Suprapubic skin (tissue), 4 donors: Measurements from ENCODE around the gene SCN4B. TPM values are rescaled to one million over a fixed set of nuclear protein-coding genes. Genes with fewer than 3 reads are reported as not detected.

Source experiments
- DNase-seq, 2 donors: peaks; one replicate each; pipeline ENCODE4 v3.0.0-alpha.2; 2019; ENCODE audit warnings: low spot score in 2 of 2
- H3K27ac ChIP-seq: fragments of 200-600 bp; sonication (generic); one replicate; pipeline ENCODE4 v1.5.1; 2019
- H3K27me3 ChIP-seq: fragments of 200-600 bp; sonication (generic); one replicate; pipeline ENCODE4 v1.5.1; 2019
- H3K36me3 ChIP-seq: fragments of 200-600 bp; sonication (generic); one replicate; pipeline ENCODE4 v1.5.1; 2019
- H3K4me1 ChIP-seq: fragments of 200-600 bp; sonication (generic); one replicate; pipeline ENCODE4 v1.5.1; 2019
- H3K4me3 ChIP-seq: fragments of 200-600 bp; sonication (generic); one replicate; pipeline ENCODE4 v1.5.1; 2019; ENCODE audit warnings: mild to moderate bottlenecking
- H3K9me3 ChIP-seq: fragments of 200-600 bp; sonication (generic); one replicate; pipeline ENCODE4 v1.5.1; 2019
- CTCF ChIP-seq, 2 donors: fragments of 200-600 bp in 1 of 2; fragments of 450-650 bp in 1 of 2; sonication (generic) in 1 of 2; IDR thresholded peaks; one replicate each; pipeline ENCODE4 v1.5.1; 2016 to 2019; ENCODE audit warnings: antibody characterized with exemption in 2 of 2, mild to moderate bottlenecking in 1 of 2, moderate library complexity in 1 of 2
- EP300 ChIP-seq: sonication (generic); formaldehyde crosslinking; IDR thresholded peaks from one replicate; pipeline ENCODE4 v1.6.1; 2017; ENCODE audit warnings: antibody characterized with exemption
- POLR2A ChIP-seq, 2 donors: fragments of 450-650 bp; IDR thresholded peaks; one replicate each; pipeline ENCODE4 v1.6.1; 2017; ENCODE audit warnings: antibody characterized with exemption in 2 of 2, mild to moderate bottlenecking in 2 of 2, moderate library complexity in 2 of 2
- POLR2AphosphoS5 ChIP-seq, 3 donors: sonication (generic); formaldehyde crosslinking; IDR thresholded peaks; one replicate each; pipeline ENCODE4 v1.6.1; 2017; ENCODE audit warnings: antibody characterized with exemption in 3 of 3
- WGBS: methylation state at CpG from one replicate; pipeline ENCODE4 v1.1.5; 2018; 5-methylcytosine and 5-hydroxymethylcytosine counted together
- total RNA-seq, 4 donors: library from RNA; depleted of rRNA; stranded (reverse); fragments of >200 nt; gene quantifications; one replicate each; pipeline ENCODE4 v1.1.0, GENCODE V29; 2016

SCN4B gene
- total RNA-seq, 4 donors from 2014 or later: 1.5 to 1.8 (median 1.5) TPM

- WGBS: 66% methylated on average over 10 of the region's 10 CpGs
- Histone ChIP-seq H3K27ac (no peak overlapping the region), H3K4me3 (no peak overlapping the region), H3K27me3 (peaks cover 19% of the 10 kb centered on the region), H3K9me3 (no peaks in the 10 kb centered on the region), H3K36me3 (no peaks in the 10 kb centered on the region), H3K4me1 (peaks cover 13% of the 10 kb centered on the region)
- TF ChIP-seq POLR2A (IDR thresholded peaks at IDR 0.05) (no peak), POLR2AphosphoS5 (IDR thresholded peaks at IDR 0.05) (no peak), EP300 (no peak), CTCF (IDR thresholded peaks at IDR 0.05) (no peak)
- no peak for DNase-seq
These were observed 13.7 kb downstream of the SCN4B start for GRCh38 chr11:118138839-118139420.

- no peak for TF ChIP-seq EP300
- no peak for TF ChIP-seq POLR2AphosphoS5 (IDR thresholded peaks at IDR 0.05)
- no peak for TF ChIP-seq CTCF (IDR thresholded peaks at IDR 0.05)
- no peak for TF ChIP-seq POLR2A (IDR thresholded peaks at IDR 0.05)
- Histone ChIP-seq H3K27ac (no peak overlapping the region), H3K9me3 (no peaks in the 10 kb centered on the region), H3K36me3 (no peaks in the 10 kb centered on the region), H3K27me3 (peaks cover 16% of the 10 kb centered on the region), H3K4me3 (no peak overlapping the region), H3K4me1 (peaks cover under 1% of the 10 kb centered on the region)
- DNase-seq: no peak
- 78% methylated on average over 10 of the region's 10 CpGs for WGBS
These were observed 15.8 kb downstream of the SCN4B start for GRCh38 chr11:118136801-118137200.

GRCh38 chr11:118136341-118136740, 16.3 kb downstream of the SCN4B start:
- Histone ChIP-seq H3K36me3 (no peaks in the 10 kb centered on the region), H3K4me1 (no peaks in the 10 kb centered on the region), H3K9me3 (no peaks in the 10 kb centered on the region), H3K27ac (no peak overlapping the region), H3K27me3 (peaks cover 15% of the 10 kb centered on the region), H3K4me3 (no peak overlapping the region)
- 80% methylated on average over 2 of the region's 2 CpGs for WGBS
- DNase-seq: no peak
- no peak for TF ChIP-seq CTCF (IDR thresholded peaks at IDR 0.05)
- TF ChIP-seq EP300: no peak
- no peak for TF ChIP-seq POLR2A (IDR thresholded peaks at IDR 0.05)

GRCh38 chr11:118135796-118136165, 16.8 kb downstream of the SCN4B start:
- H3K27me3 ChIP-seq: peaks cover 9% of the 10 kb centered on the region
- H3K36me3 ChIP-seq: no peaks in the 10 kb centered on the region
- H3K4me1 ChIP-seq: no peaks in the 10 kb centered on the region
- no peak overlapping the region for H3K27ac ChIP-seq
- no peak overlapping the region for H3K4me3 ChIP-seq
- no peak for DNase-seq
- TF ChIP-seq POLR2AphosphoS5 (IDR thresholded peaks at IDR 0.05) (no peak), CTCF (IDR thresholded peaks at IDR 0.05) (no peak), POLR2A (IDR thresholded peaks at IDR 0.05) (no peak)
- no peaks in the 10 kb centered on the region for H3K9me3 ChIP-seq
- WGBS: 90% methylated on average over 5 of the region's 5 CpGs

GRCh38 chr11:118135051-118135795, 17.4 kb downstream of the SCN4B start:
- no peak for TF ChIP-seq CTCF (IDR thresholded peaks at IDR 0.05)
- TF ChIP-seq EP300: no peak
- TF ChIP-seq POLR2AphosphoS5 (IDR thresholded peaks at IDR 0.05): no peak
- TF ChIP-seq POLR2A (IDR thresholded peaks at IDR 0.05): no peak
- no peak for DNase-seq
- Histone ChIP-seq H3K27me3 (peaks cover 7% of the 10 kb centered on the region), H3K36me3 (no peaks in the 10 kb centered on the region), H3K9me3 (no peaks in the 10 kb centered on the region), H3K4me3 (no peak overlapping the region), H3K27ac (no peak overlapping the region), H3K4me1 (no peaks in the 10 kb centered on the region)
- WGBS: 92% methylated on average over 5 of the region's 7 CpGs
